GM12878 (cell line): ENCODE results near the gene MEP1B. TPM values are rescaled to one million over a fixed set of nuclear protein-coding genes. Genes with fewer than 3 reads are reported as not detected.

ENCODE experiments used
- BRCA1 ChIP-seq: IDR thresholded peaks from 2 replicates; pipeline ENCODE4 v1.6.1; 2011; ENCODE audit warnings: low read depth, low read length, improper control_type of control experiment
- CEBPB ChIP-seq, 2 experiments: fragments of 150-350 bp in 1 of 2; IDR thresholded peaks; 2 replicates each; pipeline ENCODE4 v1.6.1; 2012 to 2014; ENCODE audit warnings: low read depth in 2 of 2, low read length in 2 of 2, borderline replicate concordance in 1 of 2, inconsistent platforms in 1 of 2
- EGR1 ChIP-seq, 2 experiments: IDR thresholded peaks; 1 replicate in 1 of 2; 2 replicates in 1 of 2; pipeline ENCODE4 v1.6.1; 2011 to 2012; ENCODE audit warnings: low read depth in 2 of 2, low read length in 2 of 2, borderline replicate concordance in 1 of 2, mild to moderate bottlenecking in 1 of 2, moderate library complexity in 1 of 2
- HDAC6 ChIP-seq: fragments of 200-600 bp; sonication (generic); IDR thresholded peaks from one replicate; pipeline ENCODE4 v1.8.0; 2017; ENCODE audit warnings: antibody characterized with exemption; ENCODE audit not compliant: unreplicated experiment
- IKZF2 ChIP-seq, 2 experiments: fragments of 450-650 bp; IDR thresholded peaks; 2 replicates each; pipeline ENCODE4 v1.6.1; 2017; ENCODE audit warnings: mild to moderate bottlenecking in 2 of 2, moderate library complexity in 2 of 2
- IRF5 ChIP-seq: fragments of 450-650 bp; IDR thresholded peaks from 2 replicates; pipeline ENCODE4 v1.6.1; 2017; ENCODE audit warnings: borderline replicate concordance
- JUNB ChIP-seq: IDR thresholded peaks from 2 replicates; pipeline ENCODE4 v1.6.1; 2016; ENCODE audit warnings: antibody characterized with exemption, mild to moderate bottlenecking
- KDM1A ChIP-seq: fragments of 200-600 bp; sonication (generic); IDR thresholded peaks from 2 replicates; pipeline ENCODE4 v1.6.1; 2016; ENCODE audit warnings: borderline replicate concordance
- MXI1 ChIP-seq: fragments of 150-350 bp; IDR thresholded peaks from 2 replicates; pipeline ENCODE4 v1.6.1; 2011; ENCODE audit warnings: low read depth, mild to moderate bottlenecking, inconsistent platforms, low read length, improper control_type of control experiment
- NRF1 ChIP-seq: conservative IDR thresholded peaks from 2 replicates; pipeline ENCODE4 v1.6.1; 2011; ENCODE audit warnings: mild to moderate bottlenecking, low read depth, low read length, improper control_type of control experiment
- TCF3 ChIP-seq: IDR thresholded peaks from 2 replicates; pipeline ENCODE4 v1.6.1; 2012; ENCODE audit warnings: low read depth, mild to moderate bottlenecking, low read length, borderline replicate concordance; ENCODE audit not compliant: insufficient read depth
- YY1 ChIP-seq: IDR thresholded peaks from 2 replicates; pipeline ENCODE4 v1.6.1; 2011; ENCODE audit warnings: low read depth, mild to moderate bottlenecking, low read length
- ZBED1 ChIP-seq: IDR thresholded peaks from 2 replicates; pipeline ENCODE4 v1.6.1; 2016; ENCODE audit warnings: borderline replicate concordance
- ZBTB4 ChIP-seq: fragments of 450-650 bp; formaldehyde crosslinking; IDR thresholded peaks from 2 replicates; pipeline ENCODE4 v1.4.0; 2022; ENCODE audit warnings: mild to moderate bottlenecking, moderate library complexity
- ZNF687 ChIP-seq: fragments of 450-650 bp; IDR thresholded peaks from 2 replicates; pipeline ENCODE4 v1.6.1; 2017; ENCODE audit warnings: mild to moderate bottlenecking, moderate library complexity
- polyA plus RNA-seq, 11 experiments: library from polyadenylated mRNA; depleted of rRNA in 4 of 11; unstranded in 6 of 11; stranded (reverse) in 5 of 11; fragments of >200 nt; fragmentation: Nextera tagmentation in 4 of 11; fragmentation: Illumina TruSeq in 1 of 11; extraction: Ambion mirVana in 4 of 11; extraction: Trizol in 1 of 11; gene quantifications; 1 replicate in 1 of 11; 2 replicates in 10 of 11; pipeline versions ENCODE4 v1.2.1 to v1.2.3, GENCODE V29; 2011 to 2016; ENCODE audit warnings: inconsistent platforms in 2 of 11, missing spikeins in 2 of 11, low read depth in 1 of 11
- total RNA-seq, 4 experiments: library from RNA; depleted of rRNA in 3 of 4; stranded (reverse); fragments of >200 nt in 3 of 4; fragmentation: Illumina TruSeq in 1 of 4; extraction: Trizol in 1 of 4; gene quantifications; 2 replicates each; pipeline versions ENCODE4 v1.2.1 to v1.2.3, GENCODE V29; 2013 to 2021
- TF ChIP-seq, protein P1 (sequence below): IDR thresholded peaks from 2 replicates; pipeline ENCODE4 v1.6.1; 2011; ENCODE audit warnings: borderline replicate concordance, low read depth, mild to moderate bottlenecking, moderate library complexity, low read length; ENCODE audit not compliant: insufficient read depth, poor library complexity, severe bottlenecking

Gene MEP1B
- total and polyA plus RNA-seq, 10 of the 15 experiments (the other 5 are each of a cell fraction or from before 2014, with no cell fraction given) = 0.04 to 0.05 TPM; not detected in 8

- TF ChIP-seq ZBTB4 = no peak
- no peak for TF ChIP-seq EGR1 (IDR thresholded peaks at IDR 0.05; ENCODE audit: borderline replicate concordance in 1 of 2, low read depth in 2 of 2, low read length in 2 of 2)
- TF ChIP-seq ZNF687 = no peak
- TF ChIP-seq ZBED1 = no peak
- no peak for TF ChIP-seq IRF5
- TF ChIP-seq IKZF2 (IDR thresholded peaks at IDR 0.05) = no peak
- TF ChIP-seq BRCA1 = no peak
- no peak for TF ChIP-seq YY1
- TF ChIP-seq, protein P1, sequence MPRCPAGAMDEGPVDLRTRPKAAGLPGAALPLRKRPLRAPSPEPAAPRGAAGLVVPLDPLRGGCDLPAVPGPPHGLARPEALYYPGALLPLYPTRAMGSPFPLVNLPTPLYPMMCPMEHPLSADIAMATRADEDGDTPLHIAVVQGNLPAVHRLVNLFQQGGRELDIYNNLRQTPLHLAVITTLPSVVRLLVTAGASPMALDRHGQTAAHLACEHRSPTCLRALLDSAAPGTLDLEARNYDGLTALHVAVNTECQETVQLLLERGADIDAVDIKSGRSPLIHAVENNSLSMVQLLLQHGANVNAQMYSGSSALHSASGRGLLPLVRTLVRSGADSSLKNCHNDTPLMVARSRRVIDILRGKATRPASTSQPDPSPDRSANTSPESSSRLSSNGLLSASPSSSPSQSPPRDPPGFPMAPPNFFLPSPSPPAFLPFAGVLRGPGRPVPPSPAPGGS = no peak
- no peak for TF ChIP-seq NRF1
- TF ChIP-seq JUNB = no peak
- TF ChIP-seq HDAC6 = no peak
- no peak for TF ChIP-seq CEBPB (IDR thresholded peaks at IDR 0.05; ENCODE audit: borderline replicate concordance in 1 of 2, low read depth in 2 of 2, low read length in 2 of 2)
- TF ChIP-seq MXI1 = no peak
- no peak for TF ChIP-seq TCF3
- TF ChIP-seq KDM1A = no peak
These were observed 10.9 kb downstream of the MEP1B start (continued) for GRCh38 chr18:32200766-32201165.
